ENCODE measurements around the gene TMF1. TPM values are rescaled to one million over a fixed set of nuclear protein-coding genes. Genes with fewer than 3 reads are reported as not detected.

The TMF1 gene, protein sequence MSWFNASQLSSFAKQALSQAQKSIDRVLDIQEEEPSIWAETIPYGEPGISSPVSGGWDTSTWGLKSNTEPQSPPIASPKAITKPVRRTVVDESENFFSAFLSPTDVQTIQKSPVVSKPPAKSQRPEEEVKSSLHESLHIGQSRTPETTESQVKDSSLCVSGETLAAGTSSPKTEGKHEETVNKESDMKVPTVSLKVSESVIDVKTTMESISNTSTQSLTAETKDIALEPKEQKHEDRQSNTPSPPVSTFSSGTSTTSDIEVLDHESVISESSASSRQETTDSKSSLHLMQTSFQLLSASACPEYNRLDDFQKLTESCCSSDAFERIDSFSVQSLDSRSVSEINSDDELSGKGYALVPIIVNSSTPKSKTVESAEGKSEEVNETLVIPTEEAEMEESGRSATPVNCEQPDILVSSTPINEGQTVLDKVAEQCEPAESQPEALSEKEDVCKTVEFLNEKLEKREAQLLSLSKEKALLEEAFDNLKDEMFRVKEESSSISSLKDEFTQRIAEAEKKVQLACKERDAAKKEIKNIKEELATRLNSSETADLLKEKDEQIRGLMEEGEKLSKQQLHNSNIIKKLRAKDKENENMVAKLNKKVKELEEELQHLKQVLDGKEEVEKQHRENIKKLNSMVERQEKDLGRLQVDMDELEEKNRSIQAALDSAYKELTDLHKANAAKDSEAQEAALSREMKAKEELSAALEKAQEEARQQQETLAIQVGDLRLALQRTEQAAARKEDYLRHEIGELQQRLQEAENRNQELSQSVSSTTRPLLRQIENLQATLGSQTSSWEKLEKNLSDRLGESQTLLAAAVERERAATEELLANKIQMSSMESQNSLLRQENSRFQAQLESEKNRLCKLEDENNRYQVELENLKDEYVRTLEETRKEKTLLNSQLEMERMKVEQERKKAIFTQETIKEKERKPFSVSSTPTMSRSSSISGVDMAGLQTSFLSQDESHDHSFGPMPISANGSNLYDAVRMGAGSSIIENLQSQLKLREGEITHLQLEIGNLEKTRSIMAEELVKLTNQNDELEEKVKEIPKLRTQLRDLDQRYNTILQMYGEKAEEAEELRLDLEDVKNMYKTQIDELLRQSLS
- 35.9 and 39.0 TPM in 2 replicates for total RNA-seq

DNA sequence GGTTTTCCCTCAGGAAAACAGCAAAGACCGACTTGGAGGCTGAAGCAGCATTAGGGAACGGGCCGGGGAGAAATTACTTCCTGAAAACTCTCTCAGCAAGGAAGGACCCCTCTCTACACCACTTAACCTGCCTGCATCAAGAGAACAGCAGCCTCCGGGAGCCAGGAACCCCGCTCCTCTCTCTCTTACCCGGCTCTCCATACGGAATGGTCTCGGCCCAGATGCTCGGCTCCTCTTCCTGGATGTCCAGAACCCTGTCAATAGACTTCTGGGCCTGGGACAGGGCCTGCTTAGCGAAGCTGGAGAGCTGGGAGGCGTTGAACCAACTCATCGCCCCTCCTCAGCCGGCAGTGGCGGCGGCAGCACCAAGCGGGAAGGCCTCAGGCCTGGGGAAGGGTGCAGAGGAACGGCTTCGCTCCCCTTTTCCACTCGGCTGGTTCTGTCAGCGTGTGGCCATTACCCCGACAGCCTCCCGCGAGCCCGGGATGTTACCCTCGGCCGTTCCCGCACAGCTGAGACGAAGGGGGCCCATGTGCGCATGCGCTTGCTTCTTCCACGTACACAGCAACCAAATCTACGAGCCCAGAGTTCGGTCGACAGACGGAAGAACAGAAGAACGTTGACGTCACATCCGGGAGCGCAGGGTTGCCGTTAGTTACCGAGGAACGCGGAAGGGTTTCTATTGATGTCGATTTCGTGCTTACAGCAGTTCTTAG lies at the start of gene TMF1:
TMF1 (minus strand) TSS at position 578 of the 716 bp plus-strand sequence; CDS start at position 331, 247 bp downstream.
- intact Hi-C loops (cut with micrococcal nuclease): loop anchor here (1.0 to 2.0 kb wide), 5 partner anchors 19 to 43 kb away; partner anchors contain the start of genes ARL6IP5, EOGT and UBA3
- Mint-ChIP-seq H3K4me3 (peak within 1 kb of the TSS; percentile 95), H3K9me3 (no peaks in the 10 kb centered on the region), H3K27ac (peak within 1 kb of the TSS; percentile 95), H3K36me3 (ENCODE audit: low read depth) (peaks cover 33% of the 10 kb centered on the region), H3K27me3 (no peaks in the 10 kb centered on the region), H3K4me1 (peaks cover 35% of the 10 kb centered on the region)
- peak; percentile 99 for DNase-seq

DNA sequence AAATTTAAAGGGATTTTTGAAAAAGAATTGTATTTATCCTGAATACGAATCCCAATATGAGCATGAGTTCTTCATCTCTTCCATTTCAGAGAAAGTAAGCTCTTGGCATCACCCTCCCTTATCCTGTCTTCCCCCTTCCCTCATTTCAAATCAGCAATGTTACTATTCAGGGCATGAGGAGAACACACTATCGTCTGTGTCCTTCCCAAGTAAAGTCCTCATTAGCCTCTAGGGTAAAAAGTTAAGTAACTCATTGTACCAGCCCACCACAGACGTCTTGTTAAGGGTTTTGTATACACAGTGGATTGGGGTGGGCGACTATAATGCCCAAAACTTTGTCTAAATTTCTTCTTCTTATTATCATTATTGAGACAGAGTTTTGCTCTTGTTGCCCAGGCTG lies 47.4 kb upstream of the TMF1 start:
- peak overlapping the region; percentile 53 for H3K27ac Mint-ChIP-seq
- no peak for DNase-seq
- H3K4me1 Mint-ChIP-seq: peaks cover 48% of the 10 kb centered on the region
- no peak overlapping the region for H3K4me3 Mint-ChIP-seq
- H3K27me3 Mint-ChIP-seq: no peaks in the 10 kb centered on the region
- intact Hi-C loops (cut with micrococcal nuclease): no loop called here
- H3K9me3 Mint-ChIP-seq: no peaks in the 10 kb centered on the region
- H3K36me3 Mint-ChIP-seq (ENCODE audit: low read depth): peaks cover 67% of the 10 kb centered on the region

DNA sequence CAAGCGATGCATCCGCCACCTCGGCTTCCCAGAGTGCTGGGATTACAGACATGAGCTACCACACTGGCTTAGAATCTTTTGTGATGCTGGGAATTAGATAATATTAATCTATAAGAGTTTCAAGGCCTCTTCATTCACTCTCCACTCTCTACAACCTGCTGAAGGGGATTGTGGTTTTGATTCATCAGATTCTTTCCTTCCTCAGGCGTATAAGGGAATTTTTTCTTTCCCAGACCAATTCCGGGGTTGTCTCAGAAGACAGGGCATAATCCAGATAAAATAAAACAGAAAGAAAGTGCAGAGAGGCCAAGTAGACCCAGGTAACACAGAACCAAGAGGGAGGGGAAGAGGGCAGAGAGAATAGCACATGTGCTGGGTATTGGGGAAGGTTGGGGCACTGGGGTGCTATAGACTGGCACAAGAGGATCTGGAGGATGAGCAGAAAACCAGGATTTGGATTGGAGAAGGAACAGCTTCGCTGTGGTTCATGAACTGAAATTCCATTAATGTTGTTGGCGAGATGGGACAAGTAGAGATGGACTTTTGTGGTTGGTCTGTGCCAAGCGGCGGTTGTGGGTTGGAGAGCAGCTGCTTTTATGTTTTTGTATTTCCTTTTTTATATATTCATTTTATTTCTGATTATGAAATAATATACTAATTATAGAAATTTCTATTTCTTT lies 45.4 kb upstream of the TMF1 start:
- DNase-seq: no peak
- Mint-ChIP-seq H3K27ac (peak overlapping the region; percentile 76), H3K27me3 (no peaks in the 10 kb centered on the region), H3K9me3 (no peaks in the 10 kb centered on the region), H3K4me1 (peaks cover 57% of the 10 kb centered on the region), H3K4me3 (peak overlapping the region; percentile 28), H3K36me3 (ENCODE audit: low read depth) (peaks cover 66% of the 10 kb centered on the region)
- intact Hi-C loops (cut with micrococcal nuclease): no loop called here

DNA sequence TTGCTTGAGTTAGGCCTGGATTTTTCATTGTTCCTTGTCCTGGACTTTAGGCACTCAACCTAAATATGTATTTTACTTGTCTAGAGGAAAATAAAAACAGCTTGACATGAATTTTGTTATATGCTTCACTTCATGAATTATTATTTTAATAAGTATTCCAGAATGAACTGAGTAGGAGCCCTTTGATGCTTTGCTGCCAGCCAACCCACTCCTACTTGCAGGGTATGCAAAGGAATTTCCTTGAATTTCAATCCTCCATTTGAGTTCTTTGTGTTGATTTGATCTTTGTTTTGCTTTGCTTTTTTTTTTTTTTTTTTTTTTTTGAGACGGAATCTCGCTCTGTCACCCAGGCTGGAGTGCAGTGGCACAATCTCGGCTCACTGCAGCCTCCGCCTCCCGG lies 44.2 kb upstream of the TMF1 start:
- DNase-seq: no peak
- H3K27ac Mint-ChIP-seq: peak overlapping the region; percentile 95
- intact Hi-C loops (cut with micrococcal nuclease): no loop called here
- H3K4me1 Mint-ChIP-seq: peaks cover 58% of the 10 kb centered on the region
- peaks cover 62% of the 10 kb centered on the region for H3K36me3 Mint-ChIP-seq (ENCODE audit: low read depth)
- H3K9me3 Mint-ChIP-seq: no peaks in the 10 kb centered on the region
- peak overlapping the region; percentile 85 for H3K4me3 Mint-ChIP-seq
- H3K27me3 Mint-ChIP-seq: no peaks in the 10 kb centered on the region

DNA sequence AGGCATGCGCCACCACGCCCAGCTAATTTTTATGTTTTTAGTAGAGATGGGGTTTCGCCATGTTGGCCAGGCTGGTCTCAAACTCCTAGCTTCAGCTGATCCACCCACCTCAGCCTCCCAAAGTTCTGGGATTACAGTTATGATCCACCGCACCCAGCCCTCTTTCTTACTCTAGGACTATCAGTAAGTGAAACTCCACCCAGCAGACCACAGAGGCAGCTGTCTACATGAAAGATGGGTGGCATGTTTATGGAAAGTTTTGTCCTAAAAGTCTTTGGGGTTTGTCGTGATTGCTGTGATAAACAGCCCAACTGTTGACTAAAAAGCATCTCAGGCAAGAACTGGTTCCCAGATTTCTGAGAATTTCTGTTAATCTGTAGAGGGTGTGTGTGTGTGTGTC lies 43.5 kb upstream of the TMF1 start:
- intact Hi-C loops (cut with micrococcal nuclease): loop anchor here (2.0 kb wide), 2 partner anchors 15 to 43 kb away; partner anchors contain the start of genes TMF1 and UBA3
- H3K27me3 Mint-ChIP-seq: no peaks in the 10 kb centered on the region
- H3K27ac Mint-ChIP-seq: peak overlapping the region; percentile 95
- peaks cover 62% of the 10 kb centered on the region for H3K4me1 Mint-ChIP-seq
- H3K36me3 Mint-ChIP-seq (ENCODE audit: low read depth): peaks cover 65% of the 10 kb centered on the region
- no peaks in the 10 kb centered on the region for H3K9me3 Mint-ChIP-seq
- peak; percentile 76 for DNase-seq
- peak overlapping the region; percentile 85 for H3K4me3 Mint-ChIP-seq

DNA sequence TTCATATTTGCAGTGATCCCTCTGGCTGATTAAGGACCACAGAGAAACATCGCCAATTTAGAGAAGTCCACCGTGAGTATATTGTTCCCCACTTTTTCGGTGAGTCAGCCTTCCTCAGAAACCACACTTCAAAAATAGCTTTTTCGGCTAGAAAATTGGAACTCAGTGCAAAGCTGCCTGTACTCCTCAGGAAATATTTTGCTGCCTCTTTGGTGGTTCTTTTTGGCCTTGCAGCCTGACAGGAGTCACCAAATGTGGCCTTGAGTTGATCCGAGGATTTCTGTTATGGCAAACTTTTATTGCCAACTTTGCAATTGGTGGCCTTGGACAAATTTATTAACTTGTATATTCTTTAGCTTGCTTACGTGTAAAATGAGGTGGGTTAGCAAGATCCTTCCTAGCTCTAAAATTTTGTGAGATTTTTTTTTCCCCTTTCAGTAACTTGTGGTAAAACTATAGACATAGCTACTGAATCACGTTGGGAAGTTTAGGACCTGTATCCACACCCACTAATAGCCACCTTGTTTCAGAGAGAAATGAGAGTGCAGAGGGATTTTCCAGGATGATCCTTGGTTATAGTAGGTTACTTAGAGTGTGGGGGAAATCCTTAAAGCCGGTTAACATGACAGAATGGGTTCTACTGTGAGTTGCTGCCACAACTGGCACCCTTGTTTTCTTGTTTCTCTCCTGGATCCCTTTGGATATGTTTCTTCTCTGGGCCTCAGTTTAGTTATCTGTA lies 42.5 kb upstream of the TMF1 start:
- Mint-ChIP-seq H3K27me3 (no peaks in the 10 kb centered on the region), H3K36me3 (ENCODE audit: low read depth) (peaks cover 67% of the 10 kb centered on the region), H3K4me1 (peaks cover 69% of the 10 kb centered on the region), H3K27ac (peak overlapping the region; percentile 97), H3K4me3 (peak overlapping the region; percentile 89), H3K9me3 (no peaks in the 10 kb centered on the region)
- peak; percentile 68 for DNase-seq
- intact Hi-C loops (cut with micrococcal nuclease): loop anchor here (1.0 to 2.0 kb wide), 3 partner anchors 14 to 106 kb away; partner anchors contain the start of genes TMF1 and UBA3

DNA sequence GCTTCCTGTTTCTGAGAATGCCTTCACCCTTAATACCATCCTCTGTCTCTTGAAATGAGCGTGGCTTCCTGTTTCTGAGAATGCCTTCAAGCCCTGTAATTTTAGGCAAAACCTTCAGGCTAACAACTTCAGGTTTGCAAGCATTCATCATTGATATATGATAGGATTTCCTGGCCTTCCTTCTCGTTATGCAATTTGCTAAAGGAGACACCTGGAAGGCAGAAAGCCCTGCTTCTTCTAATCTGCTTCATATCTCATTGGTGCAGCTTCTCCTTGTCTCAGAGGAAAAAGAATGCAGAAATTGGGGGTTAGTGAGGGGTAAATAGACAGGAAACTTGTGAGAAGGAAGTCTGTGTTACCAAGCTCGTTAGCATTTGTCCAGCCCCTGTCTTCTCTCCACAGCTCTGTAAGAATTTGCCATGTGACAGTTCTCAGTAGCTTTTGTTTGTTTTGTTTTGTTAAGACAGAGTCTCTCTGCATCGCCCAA lies 39.9 kb upstream of the TMF1 start:
- Mint-ChIP-seq H3K4me1 (peaks cover 76% of the 10 kb centered on the region), H3K9me3 (no peaks in the 10 kb centered on the region), H3K27ac (peak overlapping the region; percentile 97), H3K36me3 (ENCODE audit: low read depth) (peaks cover 70% of the 10 kb centered on the region), H3K27me3 (no peaks in the 10 kb centered on the region), H3K4me3 (peak overlapping the region; percentile 89)
- intact Hi-C loops (cut with micrococcal nuclease): loop anchor here (1.0 to 2.0 kb wide), 2 partner anchors 8 to 345 kb away; partner anchors contain the start of gene ARL6IP5
- peak; percentile 81 for DNase-seq

DNA sequence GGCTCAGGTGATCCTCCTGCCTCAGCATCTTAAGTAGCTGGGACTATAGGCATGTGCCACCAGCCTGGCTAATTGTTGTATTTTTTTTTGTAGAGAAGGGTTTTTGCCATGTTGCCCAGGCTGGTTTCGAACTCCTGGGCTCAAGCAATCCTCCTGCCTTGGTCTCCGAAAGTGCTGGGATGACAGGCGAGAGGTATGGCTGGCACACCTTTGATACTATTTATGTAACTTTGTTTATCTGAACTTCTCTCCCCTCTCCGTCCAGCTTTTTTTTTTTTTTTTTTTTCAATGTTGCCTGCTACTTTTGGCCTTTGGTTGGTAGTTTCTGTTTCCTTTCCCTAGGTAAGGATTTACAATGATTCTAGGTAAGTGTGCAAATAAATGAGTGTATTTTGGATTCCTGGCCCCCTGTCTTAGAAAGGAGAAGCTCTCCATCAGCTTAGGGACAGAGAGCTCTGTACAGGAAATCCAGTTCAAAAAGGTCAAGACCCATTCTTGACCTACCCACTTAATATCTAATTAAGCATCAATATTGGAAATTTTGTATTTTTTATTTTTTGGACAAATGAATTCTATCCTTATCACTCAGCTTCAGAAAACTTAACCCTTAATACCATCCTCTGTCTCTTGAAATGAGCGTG lies 39.4 kb upstream of the TMF1 start:
- Mint-ChIP-seq H3K36me3 (ENCODE audit: low read depth) (peaks cover 70% of the 10 kb centered on the region), H3K4me3 (peak overlapping the region; percentile 89), H3K27me3 (no peaks in the 10 kb centered on the region), H3K27ac (peak overlapping the region; percentile 97), H3K9me3 (no peaks in the 10 kb centered on the region), H3K4me1 (peaks cover 73% of the 10 kb centered on the region)
- DNase-seq: no peak
- intact Hi-C loops (cut with micrococcal nuclease): loop anchor here (1.0 to 2.0 kb wide), 2 partner anchors 7 to 345 kb away; partner anchors contain the start of gene ARL6IP5

DNA sequence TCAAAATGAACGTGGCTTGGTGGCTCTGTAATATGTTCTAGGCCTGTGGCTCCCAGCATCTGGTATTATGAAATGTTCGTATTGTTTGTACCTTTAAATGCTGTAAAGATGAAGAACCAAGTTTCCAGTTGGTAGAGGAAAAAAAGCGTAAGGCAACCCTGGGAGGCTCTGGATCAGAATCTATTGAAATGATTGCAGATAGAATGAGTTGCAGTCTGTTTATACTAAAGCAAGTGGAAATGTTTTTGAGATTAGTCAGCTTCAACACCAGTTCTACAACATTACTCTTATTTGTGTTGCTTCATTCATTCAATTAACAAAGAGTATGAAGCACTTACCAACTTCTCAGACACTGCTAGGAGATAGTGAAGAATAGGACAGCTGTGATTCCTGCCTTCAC lies 37.9 kb upstream of the TMF1 start:
- intact Hi-C loops (cut with micrococcal nuclease): no loop called here
- Mint-ChIP-seq H3K36me3 (ENCODE audit: low read depth) (peaks cover 69% of the 10 kb centered on the region), H3K4me3 (peak overlapping the region; percentile 72), H3K9me3 (no peaks in the 10 kb centered on the region), H3K4me1 (peaks cover 64% of the 10 kb centered on the region), H3K27ac (peak overlapping the region; percentile 89), H3K27me3 (no peaks in the 10 kb centered on the region)
- no peak for DNase-seq

DNA sequence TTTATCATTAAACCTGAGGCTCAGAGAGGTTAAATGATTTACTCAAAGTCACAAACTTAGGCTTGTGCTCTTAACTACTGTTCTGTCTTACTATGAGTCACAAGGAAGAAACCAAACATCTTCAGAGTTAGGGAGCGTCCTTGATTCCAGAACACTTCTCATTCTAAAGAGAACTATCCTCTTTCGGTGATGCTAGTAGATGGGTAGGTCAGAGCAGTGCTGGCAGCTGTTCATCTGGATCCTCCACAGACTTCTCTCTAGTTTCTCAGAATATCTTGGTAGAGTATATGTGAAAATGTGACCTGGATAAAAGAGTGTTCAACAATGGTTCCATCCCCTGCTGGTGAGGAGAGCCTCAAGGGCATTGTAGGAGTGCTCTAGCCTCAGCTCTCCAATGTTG lies 35.9 kb upstream of the TMF1 start:
- Mint-ChIP-seq H3K4me3 (peak overlapping the region; percentile 96), H3K27ac (peak overlapping the region; percentile 82), H3K4me1 (peaks cover 58% of the 10 kb centered on the region), H3K36me3 (ENCODE audit: low read depth) (peaks cover 53% of the 10 kb centered on the region), H3K9me3 (no peaks in the 10 kb centered on the region), H3K27me3 (no peaks in the 10 kb centered on the region)
- intact Hi-C loops (cut with micrococcal nuclease): no loop called here
- peak; percentile 70 for DNase-seq

DNA sequence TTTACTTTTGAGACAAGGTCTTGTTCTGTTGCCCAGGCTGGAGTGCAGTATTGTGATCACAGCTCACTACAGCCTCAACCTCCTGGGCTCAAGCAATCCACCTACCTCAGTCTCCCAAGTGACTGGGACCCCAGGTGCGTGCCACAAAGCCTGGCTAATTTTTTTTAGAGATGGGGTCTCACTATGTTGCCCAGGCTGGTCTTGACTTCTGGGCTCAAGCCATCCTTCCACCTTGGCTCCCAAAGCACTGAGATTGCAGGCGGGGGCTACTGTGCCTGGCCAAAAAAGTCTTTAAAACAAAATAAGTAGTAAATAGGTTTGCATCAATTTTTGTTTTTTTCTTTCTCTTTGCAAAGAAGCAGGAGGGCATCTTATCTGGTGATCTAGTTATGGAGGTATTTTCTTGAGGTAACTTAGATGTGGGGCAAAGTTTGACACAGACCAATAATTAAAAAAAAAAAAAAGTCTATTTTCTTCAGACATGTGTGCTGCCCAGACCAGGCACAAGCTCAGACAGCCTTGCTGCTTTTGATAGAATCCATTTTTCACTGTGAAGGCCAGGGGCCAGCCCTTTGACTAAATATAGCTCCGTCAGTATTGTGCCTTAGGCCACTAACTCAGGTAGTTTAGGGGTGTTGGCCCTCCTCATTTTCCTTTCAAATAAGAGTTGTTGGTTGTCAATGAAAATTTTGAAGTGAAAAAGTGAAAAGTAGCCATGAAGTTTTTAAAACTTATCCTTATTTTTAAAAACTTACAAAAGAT lies 35.1 kb upstream of the TMF1 start:
- H3K27ac Mint-ChIP-seq: peak overlapping the region; percentile 78
- DNase-seq: no peak
- no peaks in the 10 kb centered on the region for H3K9me3 Mint-ChIP-seq
- H3K27me3 Mint-ChIP-seq: no peaks in the 10 kb centered on the region
- peaks cover 56% of the 10 kb centered on the region for H3K4me1 Mint-ChIP-seq
- H3K36me3 Mint-ChIP-seq (ENCODE audit: low read depth): peaks cover 49% of the 10 kb centered on the region
- peak overlapping the region; percentile 96 for H3K4me3 Mint-ChIP-seq
- intact Hi-C loops (cut with micrococcal nuclease): no loop called here
